Testis (tissue), 3 donors: ENCODE data around the gene PCYT2. TPM values are rescaled to one million over a fixed set of nuclear protein-coding genes. Genes with fewer than 3 reads are reported as not detected.

Experiments
- DNase-seq: peaks from one replicate; pipeline ENCODE4 v3.0.0-alpha.2; 2019
- H3K27ac ChIP-seq, 2 donors: fragments of 200-600 bp; sonication (generic); one replicate each; pipeline ENCODE4 v1.5.1; 2019
- H3K27me3 ChIP-seq: fragments of 200-600 bp; sonication (generic); one replicate; pipeline ENCODE4 v1.5.1; 2019
- H3K36me3 ChIP-seq: fragments of 200-600 bp; sonication (generic); one replicate; pipeline ENCODE4 v1.5.1; 2017; ENCODE audit warnings: low read depth; ENCODE audit errors: missing control alignments
- H3K4me1 ChIP-seq: fragments of 200-600 bp; sonication (generic); one replicate; pipeline ENCODE4 v1.5.1; 2019
- H3K4me3 ChIP-seq, 2 donors: fragments of 200-600 bp; sonication (generic); one replicate each; pipeline ENCODE4 v1.5.1; 2017 to 2019
- H3K9me3 ChIP-seq: fragments of 200-600 bp; sonication (generic); one replicate; pipeline ENCODE4 v1.5.1; 2017
- POLR2A ChIP-seq: fragments of 450-650 bp; IDR thresholded peaks from one replicate; pipeline ENCODE4 v1.6.1; 2017; ENCODE audit warnings: antibody characterized with exemption, mild to moderate bottlenecking, moderate library complexity
- WGBS, 2 donors: methylation state at CpG; one replicate each; pipeline ENCODE4 v1.1.5; 2018; 5-methylcytosine and 5-hydroxymethylcytosine counted together
- intact Hi-C: fragments of 100-400 bp; cut with DNase I; formaldehyde crosslinking; loops from one replicate; pipeline ENCODE4 v1.15.1; 2023; ENCODE audit warnings: low total_unique reads
- polyA plus RNA-seq: library from polyadenylated mRNA; stranded (reverse); fragments of 350-450 nt; fragmentation: Illumina TruSeq; extraction: RNeasy Lipid Tissue Mini Kit (QIAGEN cat#74804); gene quantifications from one replicate; pipeline ENCODE4 v1.2.3, GENCODE V29; 2014; ENCODE audit warnings: low read depth, low replicate concordance; ENCODE audit not compliant: insufficient read depth
- total RNA-seq, 2 donors: library from RNA; depleted of rRNA; stranded (reverse); fragments of >200 nt; gene quantifications; one replicate each; pipeline ENCODE4 v1.2.3, GENCODE V29; 2016
- TF ChIP-seq, protein P1 (sequence below), 3 experiments: fragments of 450-650 bp in 2 of 3; fragments of 200-600 bp in 1 of 3; sonication (generic) in 1 of 3; IDR thresholded peaks; one replicate each; pipeline ENCODE4 v1.5.1; 2016 to 2019; ENCODE audit warnings: antibody characterized with exemption in 3 of 3, mild to moderate bottlenecking in 2 of 3, moderate library complexity in 1 of 3

Gene PCYT2
- total and polyA plus RNA-seq, 3 donors from 2014 or later, result 171 to 488 (median 438) TPM

- Histone ChIP-seq H3K36me3 (no peaks in the 10 kb centered on the region), H3K27me3 (no peaks in the 10 kb centered on the region), H3K27ac (no peak overlapping the region), H3K9me3 (no peaks in the 10 kb centered on the region), H3K4me3 (no peak overlapping the region), H3K4me1 (peaks cover 15% of the 10 kb centered on the region)
- intact Hi-C loops, result no loop called here
- DNase-seq, result no peak
- TF ChIP-seq, protein P1, sequence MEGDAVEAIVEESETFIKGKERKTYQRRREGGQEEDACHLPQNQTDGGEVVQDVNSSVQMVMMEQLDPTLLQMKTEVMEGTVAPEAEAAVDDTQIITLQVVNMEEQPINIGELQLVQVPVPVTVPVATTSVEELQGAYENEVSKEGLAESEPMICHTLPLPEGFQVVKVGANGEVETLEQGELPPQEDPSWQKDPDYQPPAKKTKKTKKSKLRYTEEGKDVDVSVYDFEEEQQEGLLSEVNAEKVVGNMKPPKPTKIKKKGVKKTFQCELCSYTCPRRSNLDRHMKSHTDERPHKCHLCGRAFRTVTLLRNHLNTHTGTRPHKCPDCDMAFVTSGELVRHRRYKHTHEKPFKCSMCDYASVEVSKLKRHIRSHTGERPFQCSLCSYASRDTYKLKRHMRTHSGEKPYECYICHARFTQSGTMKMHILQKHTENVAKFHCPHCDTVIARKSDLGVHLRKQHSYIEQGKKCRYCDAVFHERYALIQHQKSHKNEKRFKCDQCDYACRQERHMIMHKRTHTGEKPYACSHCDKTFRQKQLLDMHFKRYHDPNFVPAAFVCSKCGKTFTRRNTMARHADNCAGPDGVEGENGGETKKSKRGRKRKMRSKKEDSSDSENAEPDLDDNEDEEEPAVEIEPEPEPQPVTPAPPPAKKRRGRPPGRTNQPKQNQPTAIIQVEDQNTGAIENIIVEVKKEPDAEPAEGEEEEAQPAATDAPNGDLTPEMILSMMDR (IDR thresholded peaks at IDR 0.05), result no peak
- TF ChIP-seq POLR2A, result no peak
- 89 to 94% methylated on average over 7 to 15 of the region's 15 CpGs for WGBS, 2 donors
Observed at GRCh38 chr17:81906476-81907218, 4.6 kb downstream of the PCYT2 start.

DNA sequence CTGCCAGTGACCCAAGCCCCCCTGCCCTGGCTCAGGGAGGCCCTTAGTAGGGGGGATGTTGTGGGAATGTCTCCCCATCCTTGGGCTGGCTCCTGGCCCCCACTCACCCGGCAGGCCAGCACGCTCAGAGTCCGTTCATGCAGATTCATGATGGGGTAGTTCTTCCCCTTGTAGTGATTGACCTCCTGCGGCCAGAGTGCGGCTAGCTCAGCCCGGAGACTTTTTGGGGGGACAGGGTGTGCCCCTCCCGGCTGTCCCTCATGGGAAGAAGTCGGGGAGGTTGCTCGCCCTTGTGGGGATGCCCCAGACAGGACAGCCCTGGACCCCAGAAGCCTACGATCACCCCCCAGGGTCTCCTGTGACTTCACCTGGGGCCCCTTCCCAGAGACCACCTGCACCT lies 5.2 kb downstream of the PCYT2 start:
- Histone ChIP-seq H3K27me3 (no peaks in the 10 kb centered on the region), H3K27ac (no peak overlapping the region), H3K9me3 (no peaks in the 10 kb centered on the region), H3K4me3 (no peak overlapping the region), H3K36me3 (no peaks in the 10 kb centered on the region), H3K4me1 (peaks cover 13% of the 10 kb centered on the region)
- intact Hi-C loops, result no loop called here
- WGBS, 2 donors, result 94% methylated on average over 7 of the region's 10 CpGs; no CpG with 5 or more reads in 1 of the 2 donors
- DNase-seq, result no peak
- TF ChIP-seq, protein P1 (IDR thresholded peaks at IDR 0.05), result no peak
- no peak for TF ChIP-seq POLR2A

GRCh38 chr17:81905424-81905875 lies 5.7 kb downstream of the PCYT2 start:
- H3K27me3 ChIP-seq, result no peaks in the 10 kb centered on the region
- WGBS, 2 donors, result 89 to 96% methylated on average over 8 to 16 of the region's 16 CpGs
- intact Hi-C loops, result no loop called here
- no peak overlapping the region for H3K27ac ChIP-seq
- H3K9me3 ChIP-seq, result no peaks in the 10 kb centered on the region
- H3K36me3 ChIP-seq, result no peaks in the 10 kb centered on the region
- peaks cover 11% of the 10 kb centered on the region for H3K4me1 ChIP-seq
- DNase-seq, result no peak
- TF ChIP-seq, protein P1 (IDR thresholded peaks at IDR 0.05), result no peak
- no peak for TF ChIP-seq POLR2A
- no peak overlapping the region for H3K4me3 ChIP-seq

GRCh38 chr17:81904600-81905423 lies 6.4 kb downstream of the PCYT2 start:
- TF ChIP-seq, protein P1 (IDR thresholded peaks at IDR 0.05), result no peak
- TF ChIP-seq POLR2A, result no peak
- H3K27me3 ChIP-seq, result no peaks in the 10 kb centered on the region
- no peak overlapping the region for H3K4me3 ChIP-seq
- peaks cover 6% of the 10 kb centered on the region for H3K4me1 ChIP-seq
- H3K27ac ChIP-seq, result no peak overlapping the region
- 95% methylated on average over 16 to 27 of the region's 28 CpGs for WGBS, 2 donors
- H3K9me3 ChIP-seq, result no peaks in the 10 kb centered on the region
- no peak for DNase-seq
- intact Hi-C loops, result no loop called here
- H3K36me3 ChIP-seq, result no peaks in the 10 kb centered on the region
